AG09319 (cell line): Measurements from ENCODE around the gene SYNGR4.
"Not testable (repeated sequence)": the region's sequence is repeated elsewhere in the genome, so short reads cannot be mapped to it uniquely, and the experiment has no call there.

Source experiments
- DNase-seq: peaks from one replicate; pipeline ENCODE4 v3.0.0-alpha.2; 2010; ENCODE audit warnings: low read depth; ENCODE audit errors: extremely low read depth
- CTCF ChIP-seq: IDR thresholded peaks from 2 replicates; pipeline ENCODE4 v1.5.1; 2011; ENCODE audit warnings: low read depth, mild to moderate bottlenecking, inconsistent platforms, low read length, moderate library complexity

Gene SYNGR4

GRCh38 chr19:48390188-48391099 lies 26.3 kb downstream of the SYNGR4 start:
- peak; percentile 67 for TF ChIP-seq CTCF
- no peak for DNase-seq

- peak; percentile 93 for TF ChIP-seq CTCF
- DNase-seq = peak; percentile 35
Measured at GRCh38 chr19:48391100-48392005, 27.2 kb downstream of the SYNGR4 start, which contains the start of gene KDELR1. Gene KDELR1 (minus strand): TSS chr19:48391551. CDS start chr19:48391358, 193 bp downstream.

- DNase-seq = not testable (repeated sequence)
Measured at GRCh38 chr19:48392006-48392344, 27.8 kb downstream of the SYNGR4 start.

- no peak for DNase-seq
- TF ChIP-seq CTCF = no peak
Measured at GRCh38 chr19:48392860-48393558, 28.8 kb downstream of the SYNGR4 start.

- no peak for DNase-seq
- TF ChIP-seq CTCF = peak; percentile 0; the same call in 1 of the 2 replicates
Measured at GRCh38 chr19:48393559-48394330, 29.6 kb downstream of the SYNGR4 start, which contains the start of gene GRIN2D. Gene GRIN2D (plus strand): TSS chr19:48393668. CDS start chr19:48398393, 4,725 bp downstream.

GRCh38 chr19:48394331-48395169 lies 30.4 kb downstream of the SYNGR4 start:
- TF ChIP-seq CTCF = no peak
- no peak for DNase-seq
